B cell (primary cell): Measurements from ENCODE around the gene NAA10. TPM values are rescaled to one million over a fixed set of nuclear protein-coding genes. Genes with fewer than 3 reads are reported as not detected.
A peak's percentile ranks its signal among the peaks of the same experiment; 100 is the strongest.

ENCODE experiments used
- ATAC-seq: fragments of 200-7000 bp; cut with Tn5 transposase; one replicate; pipeline ENCODE4 v1.10.0; 2021; ENCODE audit warnings: low read depth, mild to moderate bottlenecking, moderate number of reproducible peaks, moderate library complexity
- CTCF ChIA-PET: fragments of 350-600 bp; sonication (Branson Sonifier 250); formaldehyde crosslinking; loops from one replicate; lab custom pipeline; 2021; ENCODE audit warnings: antibody characterized with exemption, inconsistent platforms; lab: Charles Lee
- POLR2A ChIA-PET: fragments of 350-600 bp; sonication (Branson Sonifier 250); formaldehyde crosslinking; loops from one replicate; lab custom pipeline; 2021; ENCODE audit warnings: antibody characterized with exemption; lab: Charles Lee
- DNase-seq: peaks from one replicate; pipeline ENCODE4 v3.0.0; 2013
- H2AFZ ChIP-seq: 2 replicates; pipeline ENCODE4 v1.6.1; 2012; ENCODE audit warnings: mild to moderate bottlenecking, low read depth, low read length; ENCODE audit not compliant: insufficient read depth, poor library complexity, severe bottlenecking
- H3K27ac ChIP-seq, 2 donors: 1 replicate in 1 of 2; 2 replicates in 1 of 2; pipeline ENCODE4 v1.5.1; 2012 to 2013; ENCODE audit warnings: low read length in 2 of 2, mild to moderate bottlenecking in 2 of 2, moderate library complexity in 1 of 2
- H3K27me3 ChIP-seq, 4 experiments: fragments of 200-600 bp in 1 of 4; sonication (generic) in 1 of 4; replicated peaks in 1 of 4; 1 replicate in 2 of 4; 2 replicates in 2 of 4; pipeline versions ENCODE4 v1.6.1 to v1.7.0; 2013 to 2016; ENCODE audit warnings: low read length in 3 of 4, mild to moderate bottlenecking in 2 of 4, mixed read lengths in 1 of 4, moderate library complexity in 1 of 4; ENCODE audit not compliant: insufficient read depth in 4 of 4, control insufficient read depth in 3 of 4; ENCODE audit errors: control extremely low read depth in 1 of 4
- H3K36me3 ChIP-seq, 2 experiments: replicated peaks in 1 of 2; 1 replicate in 1 of 2; 2 replicates in 1 of 2; pipeline versions ENCODE4 v1.6.1 to v1.7.1; 2013; ENCODE audit warnings: low read length in 1 of 2; ENCODE audit not compliant: insufficient read depth in 2 of 2, control insufficient read depth in 1 of 2; ENCODE audit errors: control extremely low read depth in 1 of 2, extremely low read depth in 1 of 2
- H3K4me1 ChIP-seq, 2 donors: fragments of 200-600 bp in 1 of 2; sonication (generic) in 1 of 2; 1 replicate in 1 of 2; 2 replicates in 1 of 2; pipeline versions ENCODE4 v1.5.1 to v1.6.1; 2013 to 2017; ENCODE audit warnings: low read length in 2 of 2; ENCODE audit not compliant: control insufficient read depth in 2 of 2, insufficient read depth in 2 of 2
- H3K4me2 ChIP-seq: replicated peaks from 2 replicates; pipeline ENCODE3; 2012; ENCODE audit warnings: mild to moderate bottlenecking, low read depth, low read length; ENCODE audit not compliant: poor library complexity, severe bottlenecking
- H3K4me3 ChIP-seq, 5 experiments: fragments of 200-600 bp in 1 of 5; sonication (generic) in 1 of 5; 1 replicate in 3 of 5; 2 replicates in 2 of 5; pipeline versions ENCODE4 v1.5.1 to v1.7.0; 2011 to 2016; ENCODE audit warnings: low read length in 4 of 5, mild to moderate bottlenecking in 4 of 5, low read depth in 2 of 5, control low read depth in 1 of 5, moderate library complexity in 1 of 5; ENCODE audit not compliant: insufficient read depth in 1 of 5; ENCODE audit errors: control extremely low read depth in 1 of 5, extremely low read depth in 1 of 5
- H3K79me2 ChIP-seq: fragments of 200-600 bp; sonication (generic); one replicate; pipeline ENCODE4 v1.6.0; 2016; ENCODE audit warnings: low read length; ENCODE audit not compliant: control insufficient read depth, insufficient read depth
- H3K9ac ChIP-seq: fragments of 200-600 bp; sonication (generic); 2 replicates; pipeline ENCODE4 v1.6.1; 2017; ENCODE audit warnings: mild to moderate bottlenecking, low read length, moderate library complexity
- H3K9me3 ChIP-seq, 3 donors: one replicate each; pipeline versions ENCODE4 v1.6.1 to v1.7.1; 2013; ENCODE audit warnings: low read length in 2 of 3; ENCODE audit not compliant: control insufficient read depth in 2 of 3, insufficient read depth in 1 of 3; ENCODE audit errors: control extremely low read depth in 1 of 3
- H4K20me1 ChIP-seq: 2 replicates; pipeline ENCODE4 v1.6.0; 2012; ENCODE audit warnings: mild to moderate bottlenecking, low read length; ENCODE audit not compliant: insufficient read depth, control insufficient read depth, poor library complexity, severe bottlenecking
- H3K27ac Mint-ChIP-seq: one replicate; pipeline ENCODE4 v1.8.0; 2021; ENCODE audit warnings: mixed read lengths
- H3K27me3 Mint-ChIP-seq: one replicate; pipeline ENCODE4 v1.8.0; 2021; ENCODE audit warnings: mixed read lengths
- H3K4me1 Mint-ChIP-seq: one replicate; pipeline ENCODE4 v1.8.0; 2021; ENCODE audit warnings: mixed read lengths
- H3K4me3 Mint-ChIP-seq: one replicate; pipeline ENCODE4 v1.8.0; 2021; ENCODE audit warnings: mixed read lengths
- H3K9me3 Mint-ChIP-seq: one replicate; pipeline ENCODE4 v1.8.0; 2022; ENCODE audit warnings: mixed read lengths; ENCODE audit not compliant: insufficient read depth
- CTCF ChIP-seq: fragments of 200-600 bp; IDR thresholded peaks from one replicate; pipeline ENCODE4 v1.8.0; 2022; ENCODE audit warnings: antibody characterized with exemption, mild to moderate bottlenecking
- EZH2 ChIP-seq: IDR thresholded peaks from 2 replicates; pipeline ENCODE4 v1.6.1; 2012; ENCODE audit warnings: borderline replicate concordance, low read depth, mild to moderate bottlenecking, moderate library complexity, low read length; ENCODE audit not compliant: insufficient read depth, poor library complexity, severe bottlenecking
- WGBS: methylation state at CpG from one replicate; pipeline ENCODE4 v1.1.5; 2013; ENCODE audit warnings: missing lambda C conversion rate; ENCODE audit not compliant: insufficient coverage; 5-methylcytosine and 5-hydroxymethylcytosine counted together
- intact Hi-C: fragments of 100-400 bp; cut with micrococcal nuclease; formaldehyde crosslinking; loops from one replicate; pipeline ENCODE4 v1.10.0; 2022
- polyA plus RNA-seq: library from polyadenylated mRNA; depleted of rRNA; stranded (reverse); fragments of >200 nt; gene quantifications from 2 replicates; pipeline ENCODE4 v1.2.3, GENCODE V29; 2012
- total RNA-seq, 2 donors: library from RNA; stranded (reverse); fragments of 120-200 nt in 1 of 2; gene quantifications; 1 replicate in 1 of 2; 2 replicates in 1 of 2; pipeline versions ENCODE4 v1.2.3 to v1.2.4, GENCODE V29; 2013 to 2022

NAA10 gene
- total and polyA plus RNA-seq, 2 donors (not counting 1 experiment from before 2014, with no cell fraction given), result 78.3 to 102 TPM

GRCh38 chrX:153981771-153982533 lies 47.1 kb upstream of the NAA10 start:
- peak overlapping the region; percentile 59 for H2AFZ ChIP-seq
- TF ChIP-seq CTCF (no peak), EZH2 (no peak)
- peak overlapping the region; percentile 69 to 78 for H3K27ac ChIP-seq
- 55% methylated on average over 46 of the region's 52 CpGs for WGBS
- H4K20me1 ChIP-seq, result no peaks in the 10 kb centered on the region
- DNase-seq (peak; percentile 39), ATAC-seq (no peak)
- ChIA-PET CTCF (interaction anchor here (1.5 to 3.0 kb wide), 2 partner anchors 13 to 32 kb away, joined by 6 to 21 read pairs; no protein-coding TSS in a partner anchor), POLR2A (interaction anchor here (0.8 to 1.8 kb wide), 3 partner anchors 13 to 27 kb away, joined by 3 to 8 read pairs (median 4); no protein-coding TSS in a partner anchor)
- peak overlapping the region; percentile 97 for H3K27ac Mint-ChIP-seq
- intact Hi-C loops, result no loop called here
- H3K4me3 ChIP-seq, result peak overlapping the region in 2 of 5 experiments; percentile 9 to 24
- H3K4me1 Mint-ChIP-seq, result peaks cover 50% of the 10 kb centered on the region
- no peaks in the 10 kb centered on the region for H3K9me3 Mint-ChIP-seq
- H3K27me3 ChIP-seq, result no peaks in the 10 kb centered on the region
- H3K4me3 Mint-ChIP-seq, result peak overlapping the region; percentile 83
- peak overlapping the region; percentile 43 for H3K9ac ChIP-seq
- H3K27me3 Mint-ChIP-seq, result no peaks in the 10 kb centered on the region
- H3K36me3 ChIP-seq, result no peaks in the 10 kb centered on the region
- H3K4me2 ChIP-seq, result peak overlapping the region; percentile 65
- peaks cover 0 to 4% (median 0%) of the 10 kb centered on the region in 3 donors for H3K9me3 ChIP-seq
- H3K79me2 ChIP-seq, result no peaks in the 10 kb centered on the region
- peaks cover 46 to 67% of the 10 kb centered on the region in 2 donors for H3K4me1 ChIP-seq

GRCh38 chrX:153981231-153981630 lies 46.4 kb upstream of the NAA10 start:
- Histone ChIP-seq H3K79me2 (no peaks in the 10 kb centered on the region), H3K27me3 (no peaks in the 10 kb centered on the region), H4K20me1 (no peaks in the 10 kb centered on the region), H3K27ac (peak overlapping the region; percentile 69 to 78), H3K9ac (peak overlapping the region; percentile 43), H3K4me1 (peaks cover 46 to 63% of the 10 kb centered on the region in 2 donors), H3K9me3 (peaks cover 0 to 4% (median 0%) of the 10 kb centered on the region in 3 donors), H3K4me2 (peak overlapping the region; percentile 65), H3K4me3 (peak overlapping the region in 2 of 5 experiments; percentile 9 to 24), H2AFZ (peak overlapping the region; percentile 59), H3K36me3 (no peaks in the 10 kb centered on the region)
- Mint-ChIP-seq H3K4me1 (peaks cover 50% of the 10 kb centered on the region), H3K27ac (peak overlapping the region; percentile 97), H3K4me3 (peak overlapping the region; percentile 83), H3K27me3 (no peaks in the 10 kb centered on the region), H3K9me3 (no peaks in the 10 kb centered on the region)
- intact Hi-C loops, result no loop called here
- no peak for ATAC-seq
- CTCF ChIA-PET, result interaction anchor here (1.5 to 3.0 kb wide), 3 partner anchors 12 to 32 kb away, joined by 6 to 21 read pairs (median 7); no protein-coding TSS in a partner anchor
- WGBS, result 80% methylated on average over 1 of the region's 7 CpGs
- no peak for DNase-seq
- POLR2A ChIA-PET, result interaction anchor here (0.8 to 1.8 kb wide), 3 partner anchors 13 to 28 kb away, joined by 3 to 8 read pairs (median 4); no protein-coding TSS in a partner anchor
- TF ChIP-seq EZH2, result no peak
- no peak for TF ChIP-seq CTCF
